Pancreas (tissue), 10 donors: ENCODE results near the gene SCAMP1. TPM values are rescaled to one million over a fixed set of nuclear protein-coding genes. Genes with fewer than 3 reads are reported as not detected.

Experiments used
- ATAC-seq, 4 donors: fragments of 200-7000 bp; cut with Tn5 transposase; one replicate each; pipeline versions ENCODE4 v1.8.0 to v1.9.1; 2020; ENCODE audit warnings: mild to moderate bottlenecking in 4 of 4, moderate library complexity in 4 of 4
- DNase-seq, 6 donors: peaks; one replicate each; pipeline ENCODE4 v3.0.0-alpha.2; 2020
- FAIRE-seq: peaks from 2 replicates; lab custom pipeline; 2012; peaks lifted over from hg19 to GRCh38; lab: Jason Lieb, UNC
- H3K27ac ChIP-seq, 4 donors: fragments of 200-600 bp; sonication (generic); 1 replicate in 3 of 4; 2 replicates in 1 of 4; pipeline versions ENCODE4 v1.5.0 to v1.8.0; 2020
- H3K27me3 ChIP-seq, 4 donors: fragments of 200-600 bp; one replicate each; pipeline ENCODE4 v1.8.0; 2021
- H3K36me3 ChIP-seq, 3 donors: fragments of 200-600 bp; sonication (generic) in 1 of 3; one replicate each; pipeline versions ENCODE4 v1.5.0 to v1.8.0; 2020 to 2021
- H3K4me1 ChIP-seq, 3 donors: fragments of 200-600 bp; one replicate each; pipeline ENCODE4 v1.8.0; 2021
- H3K4me3 ChIP-seq, 4 donors: fragments of 200-600 bp; sonication (generic) in 2 of 4; one replicate each; pipeline versions ENCODE4 v1.5.0 to v1.8.0; 2020 to 2021
- H3K9me3 ChIP-seq, 4 donors: fragments of 200-600 bp; one replicate each; pipeline ENCODE4 v1.8.0; 2021
- CTCF ChIP-seq, 4 donors: fragments of 200-600 bp; sonication (generic) in 3 of 4; IDR thresholded peaks; one replicate each; pipeline versions ENCODE4 v1.5.0 to v1.8.0; 2021; ENCODE audit warnings: antibody characterized with exemption in 4 of 4
- WGBS, 2 donors: extraction: QIAGEN DNeasy Blood & Tissue Kit; methylation state at CpG; one replicate each; pipeline ENCODE4 v1.1.7; 2013; 5-methylcytosine and 5-hydroxymethylcytosine counted together
- intact Hi-C, 3 donors: fragments of 100-400 bp; cut with DNase I; formaldehyde crosslinking; loops; one replicate each; pipeline versions ENCODE4 v1.11.1 to v1.14.2; 2022
- polyA plus RNA-seq, 2 donors: library from polyadenylated mRNA; stranded (reverse); fragments of 200-250 nt; gene quantifications; one replicate each; pipeline ENCODE4 v1.2.3, GENCODE V29; 2013
- total RNA-seq, 6 donors: library from RNA; stranded (reverse); fragmentation: NEBNext Ultra II Directional in 4 of 6; extraction: Animal tissue kit (Norgen Biotek cat#: 25700) in 4 of 6; gene quantifications; one replicate each; pipeline versions ENCODE4 v1.2.1 to v1.2.4, GENCODE V29; 2021 to 2023
- donor health status: healthy with polysubstance abuse.
- donor health status: DM: no; HTN: no; CAD: no; lungs with moderate emphysema.
- donor health status: DM: no; HTN: no; CAD: no.
- donor health status: control.
- donor health status: control.
- donor health status: Bipolar disorder and iron deficiency.
- donor health status: DM: yes; HTN: yes; CAD: no.
- donor health status: DM: no; HTN: no; CAD: no.
- donor health status: DM: no; HTN: no; CAD: no.
- donor health status: DM: yes; HTN: yes; CAD: no.

SCAMP1 gene
- total and polyA plus RNA-seq, 8 donors, result 4.4 to 29.9 (median 20.4) TPM

DNA sequence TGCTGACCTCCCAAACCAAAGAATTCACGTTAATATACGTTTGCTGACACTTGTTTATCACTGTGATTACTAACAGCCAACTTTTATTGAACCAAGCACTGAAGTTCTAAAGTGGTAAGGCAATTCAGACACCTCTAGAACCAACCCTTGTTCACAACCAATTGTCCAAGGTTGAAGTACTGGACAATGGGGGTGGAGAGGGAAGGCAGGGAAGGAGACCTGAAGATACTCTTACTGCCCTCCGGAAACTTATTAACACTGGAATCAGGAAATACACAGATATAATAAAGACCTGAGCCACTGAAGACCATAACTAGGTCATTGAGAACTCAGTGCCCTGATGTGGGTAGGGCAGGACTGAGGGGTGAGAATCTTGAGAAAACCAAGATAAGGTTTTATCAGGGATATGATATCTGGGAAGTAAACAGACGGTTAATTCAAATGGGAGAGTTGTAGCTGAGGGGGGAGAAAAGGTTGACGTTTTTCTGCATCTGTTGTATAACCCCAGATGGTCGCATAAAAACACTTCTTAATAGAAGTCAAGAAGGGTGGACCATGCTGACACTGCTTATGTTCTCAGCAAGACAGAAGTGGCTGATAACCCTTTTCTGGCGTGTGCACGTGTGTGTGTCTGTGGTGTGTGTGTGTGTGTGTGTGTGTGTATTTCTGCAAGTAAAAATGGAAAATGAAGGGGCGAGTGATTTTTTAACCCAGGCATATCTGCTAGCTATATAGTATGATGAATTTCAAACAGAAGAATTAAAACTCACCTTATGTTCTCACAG lies 162.3 kb downstream of the SCAMP1 start:
- WGBS, 2 donors, result 74 to 79% methylated on average over 9 of the region's 9 CpGs
- Histone ChIP-seq H3K27ac (no peak overlapping the region), H3K4me3 (no peak overlapping the region), H3K4me1 (peaks cover 0 to 24% (median 0%) of the 10 kb centered on the region in 3 donors), H3K36me3 (no peaks in the 10 kb centered on the region), H3K27me3 (no peaks in the 10 kb centered on the region), H3K9me3 (no peaks in the 10 kb centered on the region)
- ATAC-seq (no peak), FAIRE-seq (no peak), DNase-seq (no peak)
- no peak for TF ChIP-seq CTCF (IDR thresholded peaks at IDR 0.05)
- intact Hi-C loops, result no loop called here

- H3K36me3 ChIP-seq, result no peaks in the 10 kb centered on the region
- DNase-seq, result no peak
- H3K4me1 ChIP-seq, result peaks cover 0 to 20% (median 0%) of the 10 kb centered on the region in 3 donors
- intact Hi-C loops, result no loop called here
- H3K27ac ChIP-seq, result no peak overlapping the region
- no peak overlapping the region for H3K4me3 ChIP-seq
- no peaks in the 10 kb centered on the region for H3K27me3 ChIP-seq
- no peak for ATAC-seq
- no peak for TF ChIP-seq CTCF (IDR thresholded peaks at IDR 0.05)
- no peaks in the 10 kb centered on the region for H3K9me3 ChIP-seq
- no peak for FAIRE-seq
- WGBS, 2 donors, result 87 to 91% methylated on average over 15 of the region's 15 CpGs
These were observed 163.1 kb downstream of the SCAMP1 start for GRCh38 chr5:78523314-78524193.

- no peaks in the 10 kb centered on the region for H3K36me3 ChIP-seq
- intact Hi-C loops, result no loop called here
- WGBS, 2 donors, result 95 to 97% methylated on average over 7 of the region's 7 CpGs
- ATAC-seq, result peak in 2 of 4 donors; percentile 13 to 19
- no peak overlapping the region for H3K27ac ChIP-seq
- no peak for FAIRE-seq
- DNase-seq, result no peak
- H3K4me1 ChIP-seq, result peaks cover 0 to 33% (median 6%) of the 10 kb centered on the region in 3 donors
- H3K9me3 ChIP-seq, result no peaks in the 10 kb centered on the region
- H3K27me3 ChIP-seq, result no peaks in the 10 kb centered on the region
- H3K4me3 ChIP-seq, result no peak overlapping the region
- TF ChIP-seq CTCF (IDR thresholded peaks at IDR 0.05), result no peak
These were observed 165.7 kb downstream of the SCAMP1 start for GRCh38 chr5:78526049-78526525.

- DNase-seq (peak in 4 of 6 donors; percentile 50 to 72 (median 62)), FAIRE-seq (peak; percentile 61), ATAC-seq (peak; percentile 81 to 92 (median 84))
- Histone ChIP-seq H3K4me3 (no peak overlapping the region), H3K36me3 (no peaks in the 10 kb centered on the region), H3K27ac (peak overlapping the region in 2 of 4 donors; percentile 39 to 50), H3K27me3 (no peaks in the 10 kb centered on the region), H3K9me3 (no peaks in the 10 kb centered on the region), H3K4me1 (peaks cover 0 to 26% (median 6%) of the 10 kb centered on the region in 3 donors)
- TF ChIP-seq CTCF (IDR thresholded peaks at IDR 0.05), result no peak
- intact Hi-C loops, result no loop called here
- 61 to 65% methylated on average over 9 of the region's 9 CpGs for WGBS, 2 donors
These were observed 166.8 kb downstream of the SCAMP1 start for GRCh38 chr5:78527054-78527859.
